SJCRH30 (cell line): Measurements from ENCODE around the gene ITGAL. TPM values are rescaled to one million over a fixed set of nuclear protein-coding genes. Genes with fewer than 3 reads are reported as not detected.
A peak's percentile ranks its signal among the peaks of the same experiment; 100 is the strongest.
"Not testable (repeated sequence)": the region's sequence is repeated elsewhere in the genome, so short reads cannot be mapped to it uniquely, and the experiment has no call there.

ENCODE experiments used
- DNase-seq, 2 experiments: peaks; one replicate each; pipeline ENCODE4 v3.0.0-alpha.2; 2015 to 2020
- H3K27ac ChIP-seq: fragments of 250-450 bp; sonication (Bioruptor Pico); 2 replicates; pipeline ENCODE4 v1.5.1; 2020; ENCODE audit warnings: mild to moderate bottlenecking, moderate library complexity
- H3K27me3 ChIP-seq: fragments of 250-450 bp; sonication (Bioruptor Pico); 2 replicates; pipeline ENCODE4 v1.5.1; 2020; ENCODE audit warnings: mild to moderate bottlenecking, moderate library complexity
- H3K36me3 ChIP-seq: fragments of 250-450 bp; sonication (Bioruptor Pico); 2 replicates; pipeline ENCODE4 v1.5.1; 2020; ENCODE audit warnings: mild to moderate bottlenecking, moderate library complexity
- H3K4me1 ChIP-seq: fragments of 250-450 bp; sonication (Bioruptor Pico); 2 replicates; pipeline ENCODE4 v1.5.1; 2020; ENCODE audit warnings: mild to moderate bottlenecking, moderate library complexity
- H3K4me3 ChIP-seq: fragments of 250-450 bp; sonication (Bioruptor Pico); 2 replicates; pipeline ENCODE4 v1.5.1; 2020; ENCODE audit warnings: mild to moderate bottlenecking, moderate library complexity
- H3K9me3 ChIP-seq: fragments of 250-450 bp; sonication (Bioruptor Pico); replicated peaks from 2 replicates; pipeline ENCODE4 v1.5.1; 2020; ENCODE audit warnings: mild to moderate bottlenecking, moderate library complexity
- total RNA-seq: library from RNA; depleted of rRNA; stranded (reverse); fragments of >200 nt; shearing (Covaris generic); gene quantifications from 2 replicates; pipeline ENCODE4 v1.2.3, GENCODE V29; 2014

ITGAL gene
- total RNA-seq, 1 experiment from 2014 or later, result not detected

DNA sequence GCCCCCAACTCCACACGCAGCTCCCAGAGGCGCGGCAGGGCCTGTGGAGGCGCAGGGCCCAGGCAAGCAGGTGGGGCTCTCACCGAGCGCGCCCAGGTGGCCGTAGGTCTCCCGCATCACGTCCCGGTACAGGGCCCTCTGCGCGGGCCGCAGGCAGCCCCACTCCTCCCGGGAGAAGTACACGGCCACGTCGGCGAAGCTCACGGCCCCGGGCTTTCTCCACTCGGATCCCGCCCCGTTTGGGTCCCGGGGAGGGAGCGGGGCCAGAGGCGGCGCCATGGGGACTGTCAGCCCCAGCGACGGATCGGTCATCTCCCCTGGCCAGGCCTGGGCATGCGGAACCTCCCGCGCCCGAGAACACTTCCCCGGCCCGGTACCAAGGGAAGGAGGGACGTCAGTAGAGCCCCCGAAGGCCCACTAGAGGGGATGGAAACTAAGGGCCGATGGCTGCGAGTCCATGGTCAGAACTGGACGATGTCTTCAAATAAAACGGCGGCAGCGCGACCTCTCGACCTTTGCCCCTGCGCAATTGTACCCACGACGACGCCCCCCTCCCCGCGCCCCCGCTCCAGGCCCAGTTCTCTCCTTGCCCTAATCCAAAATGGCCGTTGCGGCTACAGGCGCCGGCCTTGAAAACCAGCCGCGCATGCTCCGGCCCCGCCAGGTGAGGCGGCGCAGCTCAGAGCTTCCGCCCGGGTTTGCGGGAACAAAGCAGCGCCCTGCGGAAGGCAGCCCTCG lies 62.0 kb downstream of the ITGAL start, which contains the start of gene ZNF747:
ZNF747 (minus strand) TSS at position 491 of the 738 bp plus-strand sequence; CDS start at position 312, 179 bp downstream.
- H3K9me3 ChIP-seq, result no peaks in the 10 kb centered on the region
- peak; percentile 85 to 87 for DNase-seq
- H3K27me3 ChIP-seq, result no peaks in the 10 kb centered on the region

DNA sequence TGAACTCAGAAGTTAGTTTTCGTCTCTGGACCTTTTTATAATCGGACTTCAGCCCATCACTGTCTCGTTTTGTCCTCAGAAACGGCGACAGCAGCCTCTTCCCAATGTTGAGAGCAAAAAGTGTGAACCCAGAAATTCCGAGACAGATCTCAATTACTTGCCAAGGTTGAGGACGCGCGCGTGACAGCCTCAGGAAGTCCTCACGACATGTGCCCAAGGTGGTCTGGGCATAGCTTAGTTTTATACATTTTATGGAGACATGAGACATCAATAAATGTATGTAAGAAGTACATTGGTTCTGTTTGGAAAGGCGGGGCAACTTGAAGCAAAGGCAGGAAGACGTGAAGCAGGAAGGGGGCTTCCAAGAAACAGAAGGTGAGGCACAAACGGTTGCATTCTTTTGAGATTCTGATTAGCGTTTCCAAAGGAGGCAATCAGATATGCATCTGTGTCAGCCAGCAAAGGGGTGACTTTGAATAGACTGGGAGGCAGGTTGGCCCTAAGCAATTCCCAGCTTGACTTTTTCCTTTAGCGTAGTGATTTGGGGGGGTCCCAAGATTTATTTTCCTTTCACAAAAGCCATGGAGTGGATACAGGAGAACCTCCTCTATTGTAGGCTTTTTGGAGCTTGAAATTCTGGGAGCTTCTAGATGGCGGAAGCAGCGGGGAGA lies 62.7 kb downstream of the ITGAL start:
- H3K27me3 ChIP-seq, result no peaks in the 10 kb centered on the region
- peak overlapping the region; percentile 80 for H3K4me3 ChIP-seq
- peak in 1 of 2 experiments; percentile 16 for DNase-seq
- H3K4me1 ChIP-seq, result no peaks in the 10 kb centered on the region
- no peaks in the 10 kb centered on the region for H3K36me3 ChIP-seq
- no peaks in the 10 kb centered on the region for H3K9me3 ChIP-seq
- peak overlapping the region; percentile 79 for H3K27ac ChIP-seq

More for the DNA sequence above, 62.0 kb downstream of the ITGAL start, which contains the start of gene ZNF747:
- no peaks in the 10 kb centered on the region for H3K4me1 ChIP-seq
- no peaks in the 10 kb centered on the region for H3K36me3 ChIP-seq
- peak within 1 kb of the TSS; percentile 80 for H3K4me3 ChIP-seq
- H3K27ac ChIP-seq, result peak within 1 kb of the TSS; percentile 79

DNA sequence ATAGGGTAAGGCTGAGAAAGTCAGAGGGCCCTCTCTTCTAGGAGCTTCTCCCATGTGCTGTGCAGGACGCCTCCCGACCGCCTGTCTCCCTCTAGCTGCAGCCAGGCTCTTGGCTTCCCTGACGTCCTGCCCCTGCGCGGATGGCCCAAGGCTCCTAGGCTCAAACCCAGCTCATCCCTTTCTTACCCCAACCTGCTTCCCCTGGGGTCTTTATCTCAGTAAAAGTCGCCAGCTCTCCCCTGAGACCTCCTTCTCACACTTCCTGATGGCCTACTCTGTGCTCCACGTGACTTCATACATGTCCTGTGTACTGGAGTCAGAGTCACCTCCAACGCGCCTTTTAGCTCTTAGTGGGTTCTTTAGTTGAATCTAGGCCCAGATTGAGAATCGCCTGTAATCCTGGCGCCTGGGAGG lies 63.2 kb downstream of the ITGAL start:
- Histone ChIP-seq H3K27me3 (no peaks in the 10 kb centered on the region), H3K4me1 (no peaks in the 10 kb centered on the region), H3K4me3 (peak overlapping the region; percentile 80), H3K36me3 (no peaks in the 10 kb centered on the region), H3K27ac (no peak overlapping the region; the same call in 1 of the 2 replicates), H3K9me3 (no peaks in the 10 kb centered on the region)
- peak; percentile 71 to 74 for DNase-seq

DNA sequence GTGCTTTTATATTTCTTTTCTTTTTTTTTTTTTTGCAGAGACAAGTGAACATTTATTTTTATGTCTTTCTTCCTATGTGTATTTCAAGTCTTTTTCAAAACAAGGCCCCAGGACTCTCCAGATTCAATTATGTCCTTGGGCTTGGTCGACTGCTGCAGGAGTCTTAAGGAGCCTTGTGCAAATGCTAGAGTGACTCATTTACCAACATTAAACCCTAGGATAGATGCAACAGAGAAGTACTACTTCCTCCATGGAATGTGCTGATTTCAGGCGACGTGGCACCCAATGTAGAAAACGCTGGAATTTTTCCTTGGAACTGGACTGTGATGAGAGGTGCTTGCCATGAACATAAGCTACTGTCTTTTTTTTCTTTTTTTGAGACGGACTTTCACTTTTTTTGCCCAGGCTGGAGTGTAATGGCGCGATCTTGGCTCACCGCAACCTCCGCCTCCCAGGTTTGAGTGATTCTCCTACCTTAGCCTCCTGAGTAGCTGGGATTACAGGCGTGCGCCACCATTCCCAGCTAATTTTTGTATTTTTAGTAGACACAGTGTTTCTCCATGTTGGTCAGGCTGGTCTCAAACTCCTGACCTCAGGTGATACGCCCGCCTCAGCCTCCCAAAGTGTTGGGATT lies 64.0 kb downstream of the ITGAL start:
- H3K27me3 ChIP-seq, H3K4me3 ChIP-seq, H3K4me1 ChIP-seq, DNase-seq, H3K27ac ChIP-seq, H3K9me3 ChIP-seq, H3K36me3 ChIP-seq: not testable (repeated sequence)

DNA sequence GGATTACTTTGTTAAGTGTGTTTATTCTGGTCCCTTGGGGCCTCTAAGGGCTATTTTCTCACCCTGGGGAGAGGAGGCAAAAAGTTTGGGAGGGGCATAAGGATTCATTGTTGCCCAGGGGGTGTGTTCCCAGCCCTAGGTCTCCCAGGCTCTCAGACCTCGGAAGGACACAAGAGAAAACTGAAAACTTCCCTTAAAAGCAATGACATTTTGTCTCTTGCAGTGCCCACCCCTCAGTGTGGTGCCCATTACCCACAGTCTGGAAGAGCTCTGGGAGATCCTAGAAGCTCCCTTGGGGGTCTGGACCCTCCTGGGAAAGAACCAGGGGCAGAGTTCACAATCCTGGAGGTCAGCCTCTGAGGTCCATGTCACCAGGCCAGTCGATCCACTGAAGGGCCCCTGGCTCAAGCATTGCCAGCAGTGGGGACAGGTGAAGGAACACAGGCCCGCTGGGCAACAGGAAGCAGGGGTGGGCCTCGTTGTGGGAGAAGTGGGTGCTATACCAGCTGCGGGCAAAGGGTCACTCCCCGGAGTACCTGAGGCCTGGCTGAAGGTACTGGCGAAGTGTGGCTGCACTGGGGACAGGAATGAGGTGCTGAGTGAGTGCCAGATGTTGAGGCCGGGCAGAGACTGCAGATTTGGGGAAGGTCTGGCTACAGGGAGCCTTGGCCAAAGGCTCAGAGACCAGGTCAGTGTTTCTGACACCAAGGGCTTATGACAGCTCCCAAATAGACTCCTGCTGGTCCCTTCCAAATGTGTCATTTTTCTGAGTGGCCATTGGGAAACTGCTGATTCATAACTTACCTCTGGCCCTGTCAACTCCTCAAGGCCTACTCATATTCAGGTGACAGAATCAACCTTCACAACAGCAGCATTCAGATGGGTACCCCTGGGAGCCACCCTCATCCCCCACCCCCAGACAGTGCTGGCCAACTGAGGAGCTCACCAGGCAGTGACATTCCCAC lies 66.7 kb downstream of the ITGAL start:
- Histone ChIP-seq H3K27ac (no peak overlapping the region), H3K36me3 (no peaks in the 10 kb centered on the region), H3K27me3 (no peaks in the 10 kb centered on the region), H3K4me3 (no peak overlapping the region), H3K9me3 (no peaks in the 10 kb centered on the region), H3K4me1 (peaks cover 8% of the 10 kb centered on the region)
- no peak for DNase-seq

DNA sequence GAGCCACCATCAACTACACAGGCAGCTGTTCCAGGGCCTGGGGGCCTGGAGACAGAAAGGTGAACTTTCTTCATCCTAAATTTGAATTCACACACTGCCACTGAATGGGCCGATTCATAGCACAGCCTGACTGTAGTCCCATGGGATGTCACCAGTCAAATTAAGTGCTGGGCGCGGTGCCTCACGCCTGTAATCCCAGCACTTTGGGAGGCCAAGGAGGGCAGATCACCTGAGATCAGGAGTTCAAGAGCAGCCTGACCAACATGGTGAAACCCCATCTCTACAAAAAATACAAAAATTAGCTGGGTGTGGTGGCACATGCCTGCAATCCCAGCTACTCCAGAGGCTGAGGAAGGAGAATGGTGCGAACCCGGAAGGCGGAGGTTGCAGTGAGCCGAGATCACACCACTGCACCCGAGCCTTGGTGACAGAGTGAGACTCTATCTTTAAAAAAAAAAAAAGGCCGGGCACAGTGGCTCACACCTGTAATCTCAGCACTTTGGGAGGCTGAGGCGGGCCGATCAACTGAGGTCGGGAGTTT lies 67.5 kb downstream of the ITGAL start:
- not testable (repeated sequence) for H3K4me1 ChIP-seq, H3K27me3 ChIP-seq, H3K4me3 ChIP-seq, H3K9me3 ChIP-seq, H3K36me3 ChIP-seq, DNase-seq, H3K27ac ChIP-seq

DNA sequence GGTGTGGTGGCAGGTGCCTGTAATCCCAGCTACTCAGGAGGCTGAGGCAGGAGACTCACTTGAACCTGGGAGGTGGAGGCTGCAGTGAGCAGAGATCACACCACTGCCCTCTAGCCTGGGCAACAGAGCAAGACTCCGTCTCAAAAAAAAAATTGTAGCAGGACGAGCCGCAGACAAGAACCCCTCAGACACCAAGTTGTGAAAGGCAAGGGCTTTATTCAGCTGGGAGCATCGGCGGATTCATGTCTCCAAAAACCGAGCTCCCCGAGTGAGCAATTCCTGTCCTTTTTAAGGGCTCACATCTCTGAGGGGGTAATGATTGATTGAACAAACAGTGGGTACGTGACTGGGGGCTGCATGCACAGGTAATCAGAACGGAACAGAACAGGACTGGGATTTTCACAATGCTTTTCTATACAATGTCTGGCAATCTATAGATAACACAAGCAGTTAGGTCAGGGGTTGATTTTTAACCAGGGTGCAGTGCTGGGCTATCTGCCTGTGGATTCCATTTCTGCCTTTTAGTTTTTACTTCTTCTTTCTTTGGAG lies 68.4 kb downstream of the ITGAL start:
- H3K27ac ChIP-seq, H3K4me1 ChIP-seq, DNase-seq, H3K9me3 ChIP-seq, H3K4me3 ChIP-seq, H3K27me3 ChIP-seq, H3K36me3 ChIP-seq: not testable (repeated sequence)

DNA sequence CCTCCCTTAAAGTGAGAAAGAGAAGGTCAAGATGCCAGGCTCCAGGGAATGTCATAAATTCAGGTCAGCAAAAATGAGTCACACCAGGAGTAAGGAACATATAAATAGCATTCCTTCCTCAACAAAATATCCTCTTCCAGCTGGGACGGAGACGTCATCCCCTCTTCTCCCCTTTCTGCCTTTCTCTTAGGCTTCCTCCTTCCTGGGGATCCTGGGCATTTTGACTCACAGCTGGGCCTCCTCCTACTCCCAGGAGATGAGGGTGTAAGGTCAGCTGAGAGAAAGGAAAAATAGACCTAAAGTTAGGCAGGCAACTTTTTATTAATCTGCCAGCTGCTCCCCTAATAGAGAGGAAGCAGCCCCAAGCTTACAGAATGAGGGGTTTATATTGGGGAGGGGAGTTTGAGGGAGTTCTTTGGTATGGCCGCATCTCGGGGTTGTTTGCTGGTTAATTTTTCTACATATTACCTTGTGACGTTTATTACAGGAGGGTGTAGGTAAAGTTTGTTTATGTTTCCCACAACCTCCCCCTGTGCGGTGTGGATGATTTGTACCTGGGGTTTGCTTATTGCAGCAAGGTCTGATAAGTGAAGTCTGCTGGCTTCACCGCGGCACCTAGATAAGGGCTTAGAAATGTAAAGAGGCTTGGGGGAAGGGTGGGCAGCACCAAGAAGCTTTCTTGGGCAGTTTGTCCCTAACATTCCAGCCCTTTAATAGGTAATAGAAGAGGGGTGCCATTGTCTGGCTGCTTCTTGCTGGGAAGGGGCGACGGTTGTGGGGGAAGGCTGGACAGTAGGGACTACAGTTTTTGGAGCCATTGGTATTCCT lies 69.2 kb downstream of the ITGAL start:
- peaks cover 8% of the 10 kb centered on the region for H3K4me1 ChIP-seq
- no peaks in the 10 kb centered on the region for H3K9me3 ChIP-seq
- H3K27ac ChIP-seq, result no peak overlapping the region
- no peaks in the 10 kb centered on the region for H3K27me3 ChIP-seq
- peak in 1 of 2 experiments; percentile 29 for DNase-seq
- no peak overlapping the region for H3K4me3 ChIP-seq
- H3K36me3 ChIP-seq, result no peaks in the 10 kb centered on the region

DNA sequence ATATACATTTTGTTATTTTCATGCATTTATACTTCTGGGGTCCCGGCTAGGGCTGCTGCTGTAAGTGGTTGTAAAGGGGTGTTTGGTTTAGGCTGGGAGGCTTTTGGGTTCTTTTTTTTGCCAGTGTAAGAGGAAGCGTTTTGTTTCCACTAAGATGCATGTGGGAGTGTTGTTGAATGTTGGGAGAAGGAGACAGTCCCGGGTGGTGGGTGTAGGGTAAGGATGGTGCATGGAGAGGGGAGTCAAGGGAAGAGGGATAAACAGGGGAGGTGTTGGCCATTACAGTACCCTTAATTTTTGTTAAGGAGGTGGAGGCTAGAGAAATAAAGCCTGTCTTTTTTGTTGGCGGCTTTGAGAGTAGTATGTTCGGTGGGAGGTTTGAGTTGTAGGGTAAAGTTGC lies 70.5 kb downstream of the ITGAL start:
- H3K36me3 ChIP-seq, result no peaks in the 10 kb centered on the region
- no peak overlapping the region for H3K27ac ChIP-seq
- H3K9me3 ChIP-seq, result no peaks in the 10 kb centered on the region
- no peak for DNase-seq
- peaks cover 8% of the 10 kb centered on the region for H3K4me1 ChIP-seq
- H3K4me3 ChIP-seq, result no peak overlapping the region
- no peaks in the 10 kb centered on the region for H3K27me3 ChIP-seq

DNA sequence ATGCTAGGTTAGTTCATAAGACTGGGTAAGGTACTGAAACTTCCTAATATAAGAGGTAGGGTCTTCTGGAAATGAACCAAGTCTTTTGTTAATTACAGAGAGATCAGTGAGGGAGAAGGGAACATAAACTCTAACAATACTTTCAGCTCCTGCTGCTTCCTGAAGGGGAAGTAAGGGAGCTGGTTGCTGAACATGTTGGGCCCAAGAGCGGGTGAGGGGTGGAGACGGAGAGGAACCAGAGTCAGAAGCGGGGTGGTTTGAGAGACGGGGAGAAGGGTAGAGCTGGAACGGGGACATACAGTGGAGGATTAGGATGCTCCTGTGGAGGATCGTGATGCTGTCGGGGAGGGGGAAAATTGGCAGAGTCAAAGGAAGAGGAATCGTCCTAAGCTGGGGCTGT lies 73.6 kb downstream of the ITGAL start:
- no peak for DNase-seq
- Histone ChIP-seq H3K36me3 (no peaks in the 10 kb centered on the region), H3K9me3 (no peaks in the 10 kb centered on the region), H3K27me3 (no peaks in the 10 kb centered on the region), H3K4me1 (peaks cover 8% of the 10 kb centered on the region), H3K4me3 (no peak overlapping the region), H3K27ac (no peak overlapping the region)

DNA sequence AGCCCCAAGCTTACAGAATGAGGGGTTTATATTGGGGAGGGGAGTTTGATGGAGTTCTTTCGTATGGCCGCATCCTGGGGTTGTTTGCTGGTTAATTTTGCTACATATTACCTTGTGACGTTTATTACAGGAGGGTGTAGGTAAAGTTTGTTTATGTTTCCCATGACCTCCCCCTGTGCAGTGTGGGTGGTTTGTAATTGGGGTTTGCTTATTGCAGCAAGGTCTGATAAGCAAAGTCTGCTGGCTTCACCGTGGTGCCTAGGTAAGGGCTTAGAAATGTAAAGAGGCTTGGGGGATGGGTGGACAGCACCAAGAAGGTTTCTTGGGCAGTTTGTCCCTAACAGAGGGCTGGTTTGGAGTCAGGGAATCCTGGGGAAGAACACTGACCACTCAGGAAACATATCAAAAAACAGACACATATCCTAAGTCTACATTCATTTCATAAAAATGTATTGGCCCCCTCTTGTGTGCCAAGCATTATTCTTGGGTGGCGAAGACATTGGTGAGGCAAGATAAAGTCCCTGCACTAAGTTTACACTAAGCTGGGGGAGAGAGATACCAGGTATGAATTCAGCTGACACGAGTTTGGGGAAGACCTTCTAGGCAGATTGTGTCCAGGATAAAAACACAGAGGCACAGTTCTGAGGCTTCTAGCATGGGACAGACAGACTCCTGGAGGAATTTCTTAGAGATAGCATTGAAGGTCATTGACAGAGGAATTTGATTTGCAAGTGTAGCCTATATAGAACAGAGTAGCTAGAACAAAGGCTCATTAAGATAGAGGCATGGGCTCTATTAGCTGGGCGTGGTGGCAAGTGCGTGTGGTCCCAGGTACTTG lies 76.1 kb downstream of the ITGAL start:
- H3K4me3 ChIP-seq, result no peak overlapping the region

DNA sequence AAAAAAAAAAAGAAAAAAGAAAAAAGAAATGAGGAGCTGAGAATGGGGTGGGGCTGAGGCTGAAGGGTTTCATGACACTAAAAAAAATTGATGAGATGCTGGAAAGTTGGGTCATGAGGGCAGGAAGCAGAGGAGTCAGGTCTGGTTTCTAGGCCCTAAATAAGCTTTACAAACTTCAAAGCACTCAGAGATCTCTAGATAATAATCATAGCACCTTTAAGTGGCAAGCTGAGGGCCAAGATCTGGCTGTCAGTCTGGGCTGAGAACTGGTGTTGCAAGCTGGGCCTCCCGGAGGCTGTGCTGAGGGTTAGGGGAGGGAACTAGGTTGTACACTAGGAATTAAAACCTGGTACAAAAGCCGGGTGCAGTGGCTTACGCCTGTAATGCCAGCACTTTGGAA lies 79.2 kb downstream of the ITGAL start:
- peaks cover 10% of the 10 kb centered on the region for H3K36me3 ChIP-seq
- H3K27me3 ChIP-seq, result no peaks in the 10 kb centered on the region
- H3K4me3 ChIP-seq, result no peak overlapping the region
- no peak overlapping the region for H3K27ac ChIP-seq
- no peaks in the 10 kb centered on the region for H3K9me3 ChIP-seq
- DNase-seq, result no peak
- H3K4me1 ChIP-seq, result no peaks in the 10 kb centered on the region

More for the DNA sequence above, 76.1 kb downstream of the ITGAL start:
- no peaks in the 10 kb centered on the region for H3K9me3 ChIP-seq
- H3K27me3 ChIP-seq, result no peaks in the 10 kb centered on the region
- H3K27ac ChIP-seq, result no peak overlapping the region
- DNase-seq, result no peak
- 0 out of 2 replicates have a peak, but pooled peaks cover 2% of the 10 kb centered on the region for H3K4me1 ChIP-seq
- H3K36me3 ChIP-seq, result peaks cover 4% of the 10 kb centered on the region
